GM19452 (cell line): Measurements from ENCODE around the gene SCART1.
A peak's percentile ranks its signal among the peaks of the same experiment; 100 is the strongest.
"Not testable (repeated sequence)": the region's sequence is repeated elsewhere in the genome, so short reads cannot be mapped to it uniquely, and the experiment has no call there.

Experiments
- ATAC-seq: cut with Tn5 transposase; IDR thresholded peaks from one replicate; pipeline ENCODE4 v1.9.1; 2021; ENCODE audit not compliant: unreplicated experiment

SCART1 gene

DNA sequence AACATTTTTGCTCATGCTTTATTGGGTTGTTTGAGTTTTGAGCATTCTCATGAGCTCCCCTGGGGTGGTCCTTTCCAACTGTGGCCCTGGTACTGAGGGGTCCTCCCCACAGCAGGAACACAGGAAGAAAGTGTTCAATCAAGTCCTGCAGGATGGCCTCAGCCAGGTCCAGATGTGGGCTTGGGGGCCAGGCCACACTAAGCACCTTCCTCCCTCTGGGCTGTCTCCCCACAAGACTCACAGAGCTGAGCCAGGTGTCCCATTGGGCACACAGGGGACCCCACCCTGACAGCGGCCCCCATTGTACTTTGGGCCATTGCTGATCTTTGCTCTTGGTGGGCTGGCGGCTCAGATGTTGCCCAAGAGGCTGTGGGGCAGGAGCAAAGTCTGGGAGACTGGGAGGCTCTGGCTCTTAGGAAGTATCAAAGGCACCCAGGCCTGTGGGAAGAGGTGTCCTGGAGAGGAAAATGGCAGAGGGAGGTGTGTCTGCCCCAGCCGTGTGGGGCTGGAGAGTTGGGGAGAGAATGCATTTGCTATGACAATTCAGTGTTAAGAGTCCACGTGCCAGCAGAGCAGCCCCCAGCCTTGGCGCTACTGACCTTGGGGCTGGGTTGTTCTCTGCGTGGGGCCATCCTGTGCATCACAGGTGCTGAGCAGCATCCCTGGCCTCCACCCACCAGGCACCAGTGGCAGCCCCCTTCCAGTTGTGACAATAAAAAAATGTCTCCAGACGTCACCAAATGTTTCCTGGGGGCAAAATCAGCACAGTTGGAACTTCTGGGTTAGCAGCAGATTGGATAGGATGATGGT, 17.8 kb downstream of the SCART1 start:
- ATAC-seq = no peak

DNA sequence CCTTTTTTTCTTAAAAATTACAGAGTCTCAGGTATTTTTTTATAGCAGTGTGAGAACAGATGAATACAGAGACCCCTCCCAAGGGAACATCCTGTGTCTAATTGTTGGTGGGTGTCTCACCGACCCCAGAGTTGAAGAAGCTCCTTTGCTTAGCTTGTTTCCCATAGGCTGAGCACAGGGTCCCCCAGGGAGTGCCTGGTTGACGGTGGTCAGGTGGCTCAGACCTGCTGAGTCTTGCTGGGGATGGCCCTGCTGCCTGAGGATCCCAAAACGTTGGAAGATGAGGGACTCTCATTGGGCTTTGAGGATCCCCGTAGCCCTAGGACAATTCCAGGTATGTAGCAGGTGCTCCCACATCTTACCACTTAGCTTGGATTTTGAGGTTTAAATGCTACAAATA, 19.5 kb downstream of the SCART1 start:
- no peak for ATAC-seq

DNA sequence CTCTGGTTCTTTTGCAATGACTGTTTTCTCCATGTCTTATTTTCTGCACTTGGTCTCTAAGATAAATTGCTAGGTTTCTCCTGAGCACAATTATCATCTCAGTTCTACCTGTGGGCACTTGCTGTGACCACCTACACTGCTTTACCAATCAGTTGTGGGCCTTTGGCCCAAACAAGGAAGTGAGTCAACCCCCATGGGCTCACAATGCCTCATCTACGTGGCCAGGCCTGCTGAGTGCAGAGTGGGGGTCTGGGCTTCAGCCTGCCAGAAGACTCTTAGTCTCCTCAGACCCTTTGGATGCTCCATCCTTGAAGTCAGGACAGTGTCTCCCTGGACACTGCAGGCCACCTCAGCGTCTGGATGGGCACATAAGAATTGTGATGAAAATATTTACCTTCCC, 20.3 kb downstream of the SCART1 start:
- ATAC-seq = no peak

DNA sequence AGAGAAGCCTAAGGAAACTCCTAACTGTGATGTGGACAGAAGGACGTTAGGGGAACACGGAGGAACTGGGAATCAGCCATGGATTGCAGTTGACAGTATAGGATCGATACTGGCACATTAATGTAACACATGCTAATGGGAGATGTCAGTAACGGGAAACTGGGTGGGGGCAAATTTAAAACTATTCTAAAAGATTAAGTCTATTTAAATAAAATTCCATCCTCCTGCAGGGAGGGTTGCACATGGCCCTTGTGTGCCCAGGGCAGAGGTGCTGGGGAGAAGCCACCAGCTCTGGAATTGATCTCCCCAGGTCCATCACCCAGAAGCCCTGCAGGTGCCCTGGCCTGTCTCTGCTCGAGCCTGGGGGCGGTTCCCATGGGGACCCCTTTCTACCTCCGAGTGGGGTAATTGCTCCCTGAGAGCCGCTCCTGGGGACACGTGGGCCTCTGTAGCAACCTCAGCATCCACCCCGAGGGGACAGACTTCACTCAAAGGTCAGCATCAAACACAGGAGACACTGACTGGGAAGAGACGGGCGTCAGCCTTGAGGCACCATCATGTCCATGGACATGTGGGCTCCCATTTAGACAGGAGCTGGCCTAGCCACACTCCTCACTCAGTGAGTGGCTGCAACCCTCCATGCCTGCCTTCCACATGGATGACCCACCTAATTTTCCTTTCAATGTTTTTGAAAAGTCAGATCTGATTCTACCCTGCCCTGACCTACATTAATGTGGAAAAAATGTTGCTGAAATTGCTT, 21.1 kb downstream of the SCART1 start:
- no peak for ATAC-seq

DNA sequence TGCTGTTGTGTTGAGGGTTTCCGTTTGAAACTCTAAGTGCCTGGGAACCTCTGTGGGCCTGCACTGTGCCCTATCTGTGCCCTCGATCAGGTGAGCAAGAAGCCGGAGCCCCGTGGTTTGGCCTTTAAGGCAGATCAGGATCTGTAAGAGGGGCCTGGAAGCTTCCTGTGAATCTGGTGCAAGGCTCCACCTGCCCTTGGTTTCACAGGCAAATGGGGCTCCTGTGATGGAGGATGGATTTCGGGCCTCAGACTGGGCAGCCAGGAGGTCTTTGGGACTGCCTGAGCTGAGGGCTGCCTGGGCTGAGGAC, 21.6 kb downstream of the SCART1 start:
- no peak for ATAC-seq

DNA sequence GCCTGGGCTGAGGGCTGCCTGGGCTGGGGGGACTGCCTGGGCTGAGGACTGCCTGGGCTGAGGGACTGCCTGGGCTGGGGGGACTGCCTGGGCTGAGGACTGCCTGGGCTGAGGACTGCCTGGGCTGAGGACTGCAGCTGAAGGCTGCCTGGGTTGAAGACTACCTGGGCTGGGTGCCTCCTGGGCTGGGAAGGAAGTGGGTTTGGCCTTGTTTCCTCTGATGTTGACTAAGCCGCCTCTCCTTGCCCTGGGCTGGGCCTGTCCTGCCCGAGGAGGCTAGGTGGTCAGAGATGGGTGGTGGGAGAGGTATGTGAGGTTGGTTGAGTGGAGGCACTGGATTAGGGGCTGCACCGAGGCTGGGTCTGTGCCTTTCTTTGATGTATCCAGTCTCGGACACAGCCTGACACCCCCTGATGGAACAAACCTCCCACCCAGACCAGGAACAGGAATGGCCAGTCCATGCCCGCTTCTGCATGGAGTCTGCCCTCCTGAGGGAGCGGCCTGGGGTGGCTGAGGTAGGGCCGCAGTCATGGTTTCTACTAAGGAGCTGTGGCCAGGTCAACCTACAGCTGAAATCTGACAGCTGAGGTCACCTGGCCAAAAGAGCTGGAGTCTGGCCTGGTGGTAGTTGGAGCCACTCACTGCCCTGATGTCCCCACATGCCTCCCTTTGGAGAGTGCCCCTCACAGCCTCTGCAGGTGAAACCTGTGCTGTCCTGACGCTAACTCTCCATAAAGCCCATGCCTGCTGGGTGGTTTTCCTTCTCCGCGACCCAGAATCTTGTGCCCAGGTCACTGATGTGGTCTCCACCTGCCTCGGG, 22.3 kb downstream of the SCART1 start:
- ATAC-seq = no peak

DNA sequence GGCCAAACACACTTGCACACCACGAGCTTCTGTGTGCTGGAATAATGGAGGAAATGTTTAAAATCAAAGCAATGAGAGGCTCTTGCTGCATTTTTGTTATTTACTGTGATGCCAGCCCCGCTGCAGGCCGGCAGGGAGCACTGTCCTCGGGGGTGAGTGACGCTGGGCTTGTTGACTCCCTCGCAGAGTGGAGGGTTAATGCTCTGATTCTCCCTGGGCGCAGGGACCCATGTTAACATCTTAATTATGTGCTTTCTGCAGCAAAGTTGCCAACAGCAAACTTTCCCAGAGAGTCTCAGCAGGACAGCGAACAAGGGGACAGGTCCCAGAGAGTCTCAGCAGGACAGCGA, 22.9 kb downstream of the SCART1 start:
- no peak for ATAC-seq

DNA sequence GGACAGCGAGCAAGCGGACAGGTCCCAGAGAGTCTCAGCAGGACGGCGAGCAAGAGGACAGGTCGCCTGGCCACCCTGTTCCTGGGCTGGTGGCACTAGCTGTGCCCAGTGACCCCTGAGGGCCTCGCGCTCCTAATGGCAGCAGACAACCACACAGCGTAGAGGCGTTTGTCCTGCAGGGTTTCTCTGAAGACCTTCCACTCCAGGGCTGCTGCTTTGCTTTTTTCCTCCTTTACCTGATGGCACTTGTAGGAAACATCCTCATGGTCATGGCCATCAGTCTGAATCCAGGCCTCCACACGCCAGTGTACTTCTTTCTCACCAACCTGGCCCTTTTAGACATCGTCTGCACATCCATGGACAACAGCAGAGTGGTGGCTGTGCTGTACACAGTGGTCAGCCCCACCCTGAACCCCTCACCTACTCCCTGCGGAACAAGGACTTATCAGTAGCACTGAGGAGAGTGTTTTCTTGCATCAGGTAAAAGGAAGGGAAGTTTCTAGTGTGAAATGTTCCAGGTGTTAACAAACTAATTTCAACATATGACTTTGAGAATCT, 27.4 kb downstream of the SCART1 start:
- no peak for ATAC-seq

DNA sequence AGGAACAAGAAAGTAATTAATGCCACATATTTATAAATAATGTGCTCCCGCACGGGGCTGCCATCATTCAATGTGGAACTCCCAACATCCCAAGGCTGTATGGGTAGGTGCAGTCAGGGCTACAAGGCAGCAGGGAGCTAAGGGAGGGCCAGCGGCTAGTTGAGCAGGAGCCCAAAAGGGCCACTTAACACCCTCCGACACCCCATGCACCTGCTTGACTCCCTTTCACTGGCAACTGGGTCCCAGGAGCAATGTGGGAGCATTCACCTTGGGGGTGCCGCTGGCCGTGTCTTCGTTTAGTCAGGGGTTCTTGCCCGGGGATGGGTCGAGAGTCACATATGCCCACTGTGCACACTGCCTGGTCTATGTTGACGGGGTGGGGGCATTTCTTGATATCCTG, 27.9 kb downstream of the SCART1 start:
- no peak for ATAC-seq

DNA sequence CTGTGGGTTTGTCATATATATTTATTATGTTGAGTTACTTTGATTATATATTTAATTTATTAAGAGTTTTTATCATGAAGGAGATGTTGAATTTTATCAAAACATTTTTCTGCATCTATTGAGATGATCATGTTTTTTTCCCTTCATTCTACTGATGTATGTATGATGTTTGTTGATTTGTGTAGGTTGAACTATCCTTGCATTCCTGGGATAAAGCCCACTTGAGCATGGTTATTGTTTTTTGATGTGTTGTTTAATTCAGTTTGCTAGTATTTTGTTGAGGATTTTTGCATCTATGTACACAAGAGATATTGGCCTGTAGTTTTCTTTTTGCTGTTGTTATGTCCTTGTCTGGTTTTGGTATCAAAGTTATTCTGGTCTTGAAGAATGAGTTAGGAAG, 31.1 kb downstream of the SCART1 start:
- no peak for ATAC-seq

DNA sequence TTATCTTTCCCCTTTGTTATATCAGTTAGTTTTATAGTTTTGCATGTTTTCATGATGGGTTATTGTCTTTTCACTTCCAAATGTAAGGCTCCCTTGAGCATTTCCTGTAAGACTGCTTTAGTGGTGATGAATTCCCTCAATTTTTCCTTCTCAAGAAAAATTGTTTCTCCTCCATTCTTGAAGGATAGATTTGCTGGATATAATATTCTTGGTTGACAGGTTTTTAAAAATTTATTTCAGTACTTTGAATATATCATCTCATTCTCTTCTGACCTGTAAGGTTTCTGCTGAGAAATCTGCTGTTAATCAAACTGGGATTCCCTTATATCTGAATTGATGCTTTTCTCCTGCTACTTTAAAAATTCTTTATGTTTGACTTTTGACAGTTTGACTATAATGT, 33.3 kb downstream of the SCART1 start:
- ATAC-seq = no peak

DNA sequence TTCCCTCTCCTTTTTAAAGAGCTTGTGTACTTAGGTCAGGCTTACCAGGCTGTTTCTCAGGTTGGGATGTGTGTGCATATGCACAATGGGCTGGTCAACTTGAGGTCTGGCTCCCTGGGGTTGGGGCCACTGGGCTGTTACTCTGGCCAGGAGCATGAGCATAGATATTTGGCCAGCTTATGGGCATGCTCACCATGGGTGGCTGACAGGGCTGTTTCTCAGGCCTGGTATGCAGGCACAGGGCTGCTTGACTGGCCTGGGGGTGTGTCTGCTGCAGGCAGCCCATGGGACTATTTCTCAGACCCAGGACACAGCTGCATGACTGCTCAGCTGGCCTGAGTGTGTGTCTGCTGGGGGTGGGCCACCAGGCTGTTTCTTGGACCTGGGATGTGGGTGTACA, 34.6 kb downstream of the SCART1 start:
- ATAC-seq = no peak

DNA sequence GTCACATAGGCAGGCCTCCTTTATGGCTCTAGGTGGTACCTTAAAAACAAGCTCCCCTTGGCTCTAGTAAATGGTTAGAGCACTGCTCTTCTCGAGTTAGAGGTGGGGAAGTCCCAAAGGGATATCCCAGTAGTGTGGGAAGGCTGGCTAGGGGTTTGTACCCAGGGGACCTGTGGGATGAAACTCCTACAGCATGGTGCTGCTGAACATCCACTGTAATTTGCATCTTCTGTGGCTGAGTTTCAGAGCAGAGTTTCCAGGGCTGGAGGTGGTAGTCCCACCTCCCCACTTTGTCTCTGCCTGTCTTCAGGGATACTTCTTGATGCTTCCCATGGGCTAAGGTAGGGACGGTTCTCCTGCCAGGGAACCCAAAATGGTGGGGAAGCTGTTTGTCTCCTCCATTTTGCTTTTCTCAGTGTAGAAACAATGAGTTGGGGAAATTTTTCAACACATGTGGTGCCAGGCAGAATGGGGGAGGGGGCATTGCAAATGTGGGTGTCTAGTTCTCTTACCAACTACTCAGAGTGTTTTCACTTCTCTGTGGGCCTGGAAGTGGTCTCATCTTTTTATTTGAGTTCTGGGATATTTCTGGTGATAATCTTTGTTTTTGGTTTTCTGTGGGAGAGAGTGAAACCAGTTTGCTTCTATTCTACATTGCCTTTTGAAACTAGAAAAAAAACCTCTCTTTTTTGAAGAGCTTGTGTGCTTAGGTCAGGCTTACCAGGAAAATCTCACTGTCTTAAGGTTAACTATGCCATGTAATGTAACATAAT, 36.3 kb downstream of the SCART1 start:
- ATAC-seq = peak; percentile 65

DNA sequence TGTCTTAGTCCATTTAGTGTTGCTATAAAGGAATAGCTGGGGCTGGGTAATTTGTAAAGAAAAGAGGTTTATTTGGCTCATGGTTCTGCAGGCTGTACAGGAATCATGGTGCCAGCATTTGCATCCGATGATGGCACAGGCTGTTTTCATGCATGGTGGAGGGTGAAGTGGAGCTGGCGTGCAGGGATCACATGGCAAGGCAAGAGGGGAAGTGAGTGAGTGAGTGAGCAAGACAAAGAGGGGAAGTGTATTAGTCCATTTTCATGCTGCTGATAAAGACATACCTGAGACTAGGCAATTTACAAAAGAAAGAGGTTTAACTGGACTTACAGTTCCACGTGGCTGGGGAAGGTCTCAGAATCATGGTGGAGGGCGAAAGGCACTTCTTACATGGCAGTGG, 39.8 kb downstream of the SCART1 start:
- ATAC-seq = not testable (repeated sequence)

DNA sequence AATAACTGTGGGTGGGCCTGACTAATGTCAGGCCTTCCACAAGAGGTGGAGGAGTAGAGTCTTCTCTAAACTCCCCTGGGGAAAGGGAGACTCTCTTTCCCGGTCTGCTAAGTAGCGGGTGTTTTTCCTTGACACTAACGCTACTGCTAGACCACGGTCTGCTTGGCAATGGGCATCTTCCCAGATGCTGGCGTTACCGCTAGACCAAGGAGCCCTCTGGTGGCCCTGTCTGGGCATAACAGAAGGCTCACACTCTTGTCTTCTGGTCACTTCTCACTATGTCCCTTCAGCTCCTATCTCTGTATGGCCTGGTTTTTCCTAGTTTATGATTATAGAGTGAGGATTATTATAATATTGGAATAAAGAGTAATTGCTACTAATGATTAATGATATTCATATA, 43.6 kb downstream of the SCART1 start:
- not testable (repeated sequence) for ATAC-seq

DNA sequence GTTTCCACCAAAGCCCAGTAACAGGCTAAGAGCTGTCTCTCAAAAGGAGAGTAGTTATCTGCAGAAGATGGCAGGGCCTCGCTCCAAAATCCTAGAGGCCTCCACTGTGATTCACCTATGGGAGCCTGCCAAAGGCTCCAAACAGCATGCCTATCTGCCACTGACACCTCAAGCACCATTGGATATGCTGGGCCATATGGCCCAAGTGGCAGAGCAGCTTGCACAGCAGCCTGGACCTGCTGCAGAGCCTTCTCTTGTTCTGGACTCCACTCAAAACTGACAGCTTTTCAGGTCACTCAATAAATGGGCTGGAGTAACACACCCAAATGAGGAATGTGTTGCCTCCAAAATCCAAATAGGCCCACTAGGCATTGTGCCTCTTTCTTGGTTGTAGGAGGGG, 45.4 kb downstream of the SCART1 start:
- ATAC-seq = not testable (repeated sequence)

DNA sequence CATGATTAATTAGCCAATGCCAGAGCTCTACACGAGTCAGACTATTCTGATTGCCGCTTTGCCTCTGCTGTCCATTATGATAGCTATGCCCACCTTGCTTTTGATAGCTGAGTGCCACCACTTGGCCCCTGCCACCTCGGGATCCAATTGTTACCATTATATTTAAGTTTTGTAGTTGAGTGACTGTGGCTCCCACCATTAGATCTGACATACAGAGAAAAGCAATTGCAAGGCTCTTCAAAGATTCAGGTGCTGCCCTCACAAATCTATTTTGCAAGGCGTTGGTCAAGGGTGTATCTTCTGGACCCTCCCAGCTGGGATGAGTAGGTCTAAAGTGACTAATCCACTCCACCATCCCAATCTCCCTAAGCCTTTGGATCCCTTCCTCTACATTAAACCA, 47.2 kb downstream of the SCART1 start:
- ATAC-seq = not testable (repeated sequence)

DNA sequence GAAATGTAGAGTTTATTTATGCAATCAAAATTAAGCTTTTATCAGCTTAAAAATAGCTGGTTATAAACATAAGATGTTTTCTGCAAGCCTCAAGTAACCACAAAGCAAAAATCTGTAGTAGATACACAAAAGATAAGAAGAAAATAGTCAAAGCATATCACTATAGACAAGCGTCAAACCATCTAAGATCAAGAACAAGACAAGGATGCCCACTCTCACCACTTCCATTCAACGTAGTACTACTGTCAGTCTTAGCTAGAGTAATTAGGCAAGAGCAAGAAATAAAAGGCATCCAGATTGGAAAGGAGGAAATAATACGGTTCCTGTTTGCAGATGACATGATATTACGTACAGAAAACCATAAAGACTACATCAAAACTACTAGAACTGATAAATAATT, 56.0 kb downstream of the SCART1 start:
- no peak for ATAC-seq

DNA sequence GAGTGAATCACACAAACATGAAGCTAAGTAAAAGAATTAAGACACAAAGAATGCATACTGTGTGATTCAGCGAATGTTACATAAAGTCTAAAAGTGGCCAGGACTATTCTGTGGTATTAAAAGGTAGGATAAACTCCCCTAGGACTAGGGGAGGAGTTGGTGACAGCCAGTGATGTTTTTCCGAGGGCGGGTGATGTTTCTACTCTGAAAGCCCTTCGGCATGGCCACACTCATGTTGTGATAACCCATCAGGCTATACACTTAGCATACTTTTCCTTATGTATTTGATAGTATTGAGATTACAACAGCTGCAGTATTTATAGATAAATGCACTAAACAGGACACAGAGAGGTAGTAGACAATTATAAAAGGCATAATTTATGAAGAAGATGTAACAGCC, 57.7 kb downstream of the SCART1 start:
- ATAC-seq = no peak

DNA sequence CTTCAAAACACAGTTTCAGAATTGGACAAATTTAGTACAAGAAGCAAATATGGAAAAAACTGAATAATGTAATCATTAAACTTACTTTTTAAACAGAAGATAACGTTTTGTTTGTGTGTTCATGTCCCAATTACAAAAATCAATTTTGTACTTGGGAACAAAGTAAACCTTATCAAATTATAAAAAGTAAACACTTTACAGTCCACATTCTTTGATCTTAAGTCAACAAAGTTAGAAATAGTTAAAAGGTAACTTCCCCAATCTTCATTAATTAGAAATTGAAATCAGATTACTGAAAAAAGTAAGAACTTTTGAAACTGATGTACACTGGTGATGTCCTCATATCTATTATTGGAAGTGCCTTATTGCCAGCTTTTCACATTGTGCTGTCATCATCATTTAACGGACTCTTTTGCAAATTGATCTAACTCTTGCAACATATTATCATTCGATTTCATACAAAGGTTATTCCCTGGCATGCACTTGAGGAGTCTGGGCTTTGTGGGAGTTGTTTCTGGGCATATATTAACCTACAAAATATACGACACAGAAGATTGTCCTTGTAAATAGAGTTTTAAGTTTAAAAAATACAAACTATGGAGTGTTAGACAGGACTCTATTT, 58.3 kb downstream of the SCART1 start:
- ATAC-seq = no peak
